Left cardiac atrium (tissue), 4 donors: ENCODE measurements around the gene GLTPD2. TPM values are rescaled to one million over a fixed set of nuclear protein-coding genes. Genes with fewer than 3 reads are reported as not detected.
"Not testable (repeated sequence)": the region's sequence is repeated elsewhere in the genome, so short reads cannot be mapped to it uniquely, and the experiment has no call there.

ENCODE experiments used
- ATAC-seq, 2 donors: fragments of 200-7000 bp; cut with Tn5 transposase; one replicate each; pipeline ENCODE4 v1.9.1; 2020; ENCODE audit warnings: mild to moderate bottlenecking in 2 of 2, moderate library complexity in 2 of 2
- DNase-seq: peaks from one replicate; pipeline ENCODE4 v3.0.0-alpha.2; 2020
- intact Hi-C, 2 donors: fragments of 100-400 bp; cut with DNase I; formaldehyde crosslinking; loops; one replicate each; pipeline versions ENCODE4 v1.14.1 to v1.15.1; 2022 to 2023
- total RNA-seq, 2 donors: library from RNA; stranded (reverse); fragmentation: NEBNext Ultra II Directional; extraction: Animal tissue kit (Norgen Biotek cat#: 25700); gene quantifications; one replicate each; pipeline ENCODE4 v1.2.1, GENCODE V29; 2021
- donor health status: DM: no; HTN: yes; CAD: no.
- donor health status: DM: no; HTN: yes; CAD: no; lungs with severe emphysema.
- donor health status: DM: yes; HTN: yes; CAD: no.
- donor health status: Dilated cardiomyopathy.

Gene GLTPD2
- total RNA-seq, 2 donors from 2014 or later = not detected

DNA sequence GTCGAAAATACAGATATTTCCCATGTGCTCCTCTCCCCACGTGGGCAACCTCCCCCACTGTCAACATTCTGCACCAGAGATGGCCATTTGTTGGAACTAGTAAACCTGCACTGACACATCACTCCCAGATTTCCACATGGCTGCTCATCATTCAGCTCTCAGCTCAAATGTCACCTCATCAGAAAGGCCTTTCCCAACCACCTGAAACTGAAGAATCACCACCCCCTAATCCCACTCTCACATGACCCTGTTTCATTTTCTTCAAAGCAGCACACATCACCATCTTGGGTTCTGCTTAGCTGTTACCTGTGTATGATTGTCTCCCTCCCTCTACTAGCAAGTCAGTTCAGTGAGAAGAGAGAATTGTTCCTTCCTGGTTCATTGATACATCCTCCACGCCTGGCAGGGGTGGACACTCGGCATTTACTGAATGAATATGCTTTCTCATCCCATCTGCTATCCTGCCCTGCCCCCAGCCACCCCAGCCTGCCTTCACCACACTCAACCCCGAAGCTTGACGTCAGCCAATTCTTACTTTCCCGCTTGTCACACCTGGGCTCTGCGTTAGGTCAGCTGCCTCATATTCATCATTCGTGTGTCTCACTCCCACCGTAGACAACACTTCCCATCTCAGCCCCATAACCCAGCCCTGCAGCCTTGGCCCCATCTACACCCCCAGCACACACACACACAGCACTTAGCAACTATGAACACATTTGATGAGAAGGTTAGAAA lies 11.9 kb downstream of the GLTPD2 start:
- no peak for ATAC-seq
- intact Hi-C loops = no loop called here
- no peak for DNase-seq

DNA sequence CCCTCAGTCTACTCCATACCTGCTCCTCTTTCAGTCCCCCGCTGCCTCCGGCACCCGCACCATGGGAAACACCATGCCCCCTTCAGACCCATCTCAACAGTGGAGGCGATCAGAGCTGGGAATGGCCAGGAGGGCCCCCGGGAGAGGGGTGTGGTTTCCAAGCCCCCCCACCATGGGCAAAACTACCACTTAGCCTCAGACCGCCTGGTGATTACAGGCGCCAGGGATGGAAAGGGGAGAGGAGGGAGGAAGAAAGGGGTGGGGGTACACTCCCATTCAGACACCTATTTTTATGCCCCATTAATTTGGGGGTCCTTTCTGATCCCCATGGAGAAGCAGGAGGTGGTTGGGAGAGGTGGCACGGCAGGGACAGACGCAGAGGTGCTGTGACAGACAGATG lies 13.5 kb downstream of the GLTPD2 start, which contains the start of gene C17orf114:
Gene C17orf114 (minus strand): TSS at position 101 of the 400 bp plus-strand sequence.
- intact Hi-C loops = no loop called here
- DNase-seq = no peak
- ATAC-seq = no peak

DNA sequence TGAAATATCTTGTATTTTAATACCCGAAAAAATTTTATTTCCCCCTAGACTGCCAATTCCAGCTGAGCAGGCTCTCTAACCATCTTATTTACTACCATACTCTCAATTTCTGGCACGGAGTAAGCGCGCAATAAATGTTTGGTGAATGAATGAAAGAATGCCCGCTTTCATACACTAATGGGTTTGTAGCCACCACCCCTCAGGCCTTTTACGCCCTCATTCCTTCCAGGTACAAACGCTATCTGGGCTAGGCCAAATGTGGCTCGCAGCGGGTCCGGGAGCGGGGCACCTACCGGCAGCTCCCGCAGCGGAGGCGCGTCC lies 17.7 kb downstream of the GLTPD2 start:
- DNase-seq = no peak
- intact Hi-C loops = no loop called here
- ATAC-seq = no peak

DNA sequence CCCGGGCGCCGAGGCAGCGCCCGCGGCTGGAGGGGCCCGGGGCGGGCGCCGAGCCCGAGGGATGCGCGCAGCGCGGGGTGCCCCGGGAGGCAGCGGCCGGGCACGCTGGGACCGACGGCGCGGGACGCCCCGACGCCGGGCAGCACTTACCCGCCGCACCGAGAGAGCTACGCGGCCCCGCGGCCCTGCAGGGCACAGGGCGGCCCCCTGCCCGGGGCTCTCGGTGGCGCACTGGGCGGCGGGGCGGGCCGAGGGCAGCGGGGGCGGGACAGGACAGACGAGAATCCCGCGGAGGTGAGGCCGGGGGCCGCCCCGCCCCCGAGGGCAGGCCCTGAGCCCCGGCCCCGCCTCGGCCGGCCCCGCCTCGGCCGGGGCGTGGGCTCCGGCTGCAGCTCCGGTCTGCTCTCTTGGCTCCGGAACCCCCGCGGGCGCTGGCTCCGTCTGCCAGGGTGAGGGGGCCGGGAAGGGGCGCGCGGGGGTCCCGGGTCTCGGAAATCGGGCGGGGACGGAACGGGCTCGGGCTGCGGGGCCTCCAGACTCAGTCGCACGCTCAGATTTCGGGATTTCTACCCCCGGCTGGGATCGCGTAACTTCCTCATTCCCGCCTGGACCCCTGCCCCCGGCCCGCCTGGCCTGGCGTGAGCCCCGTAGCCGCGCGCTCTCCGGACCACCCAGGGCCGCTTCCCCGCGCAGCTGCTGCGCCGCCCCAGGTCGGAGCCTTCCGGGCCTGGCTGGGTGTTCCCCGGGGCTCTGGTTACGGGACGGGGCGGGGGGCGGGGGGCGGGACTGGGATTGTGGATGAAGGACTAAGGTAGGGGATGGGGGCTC lies 18.2 kb downstream of the GLTPD2 start, which contains the start of gene PLD2:
Gene PLD2 (plus strand): TSS at position 376 of the 828 bp plus-strand sequence. CDS start 621 bp downstream, outside the sequence.
- intact Hi-C loops = no loop called here
- ATAC-seq = peak; percentile 99
- peak; percentile 89 for DNase-seq

DNA sequence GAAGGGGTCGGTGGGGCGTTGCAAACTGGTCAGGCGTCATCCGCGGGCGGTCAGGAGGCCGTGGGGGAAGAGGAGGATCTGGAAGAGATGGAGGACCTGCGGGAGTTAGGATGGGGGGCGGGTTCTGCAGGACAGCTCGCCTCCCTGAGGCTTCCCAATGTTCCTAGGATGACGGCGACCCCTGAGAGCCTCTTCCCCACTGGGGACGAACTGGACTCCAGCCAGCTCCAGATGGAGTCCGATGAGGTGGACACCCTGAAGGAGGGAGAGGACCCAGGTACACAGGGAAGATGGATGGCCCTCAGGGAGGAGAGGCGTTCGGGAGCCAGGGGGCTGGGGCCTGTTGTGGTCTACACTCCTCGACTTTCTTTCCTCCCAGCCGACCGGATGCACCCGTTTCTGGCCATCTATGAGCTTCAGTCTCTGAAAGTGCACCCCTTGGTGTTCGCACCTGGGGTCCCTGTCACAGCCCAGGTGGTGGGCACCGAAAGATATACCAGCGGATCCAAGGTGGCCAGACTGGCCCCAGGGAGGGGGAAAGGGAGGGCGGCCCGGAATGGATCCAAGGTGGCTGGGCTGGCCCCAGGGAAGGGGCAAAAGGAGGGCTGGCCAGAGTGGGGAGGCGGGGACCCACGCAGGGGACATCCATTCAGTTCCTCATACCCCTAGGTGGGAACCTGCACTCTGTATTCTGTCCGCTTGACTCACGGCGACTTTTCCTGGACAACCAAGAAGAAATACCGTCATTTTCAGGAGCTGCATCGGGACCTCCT lies 19.0 kb downstream of the GLTPD2 start:
- DNase-seq (no peak), ATAC-seq (peak; percentile 10 to 26)
- intact Hi-C loops = no loop called here

DNA sequence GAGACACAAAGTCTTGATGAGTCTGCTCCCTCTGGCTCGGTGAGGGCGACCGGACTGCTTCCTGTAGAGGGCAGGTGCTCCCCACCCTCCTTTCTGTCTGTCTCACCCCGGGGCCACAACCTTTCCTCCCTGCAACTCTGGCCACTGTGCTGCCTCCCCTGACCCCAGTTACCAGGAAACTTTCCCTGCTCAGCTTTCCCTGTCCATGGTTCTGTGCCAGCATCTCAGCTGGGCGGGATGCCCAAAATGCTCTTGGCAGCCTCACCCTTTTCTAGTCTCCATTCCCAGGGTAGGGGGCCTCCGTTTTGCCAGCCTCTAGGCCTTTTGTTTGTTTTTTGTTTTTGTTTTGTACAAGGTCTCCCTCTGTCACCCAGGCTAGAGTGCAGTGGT lies 19.6 kb downstream of the GLTPD2 start:
- DNase-seq (peak; percentile 48), ATAC-seq (peak; percentile 12 to 40)
- intact Hi-C loops = no loop called here

DNA sequence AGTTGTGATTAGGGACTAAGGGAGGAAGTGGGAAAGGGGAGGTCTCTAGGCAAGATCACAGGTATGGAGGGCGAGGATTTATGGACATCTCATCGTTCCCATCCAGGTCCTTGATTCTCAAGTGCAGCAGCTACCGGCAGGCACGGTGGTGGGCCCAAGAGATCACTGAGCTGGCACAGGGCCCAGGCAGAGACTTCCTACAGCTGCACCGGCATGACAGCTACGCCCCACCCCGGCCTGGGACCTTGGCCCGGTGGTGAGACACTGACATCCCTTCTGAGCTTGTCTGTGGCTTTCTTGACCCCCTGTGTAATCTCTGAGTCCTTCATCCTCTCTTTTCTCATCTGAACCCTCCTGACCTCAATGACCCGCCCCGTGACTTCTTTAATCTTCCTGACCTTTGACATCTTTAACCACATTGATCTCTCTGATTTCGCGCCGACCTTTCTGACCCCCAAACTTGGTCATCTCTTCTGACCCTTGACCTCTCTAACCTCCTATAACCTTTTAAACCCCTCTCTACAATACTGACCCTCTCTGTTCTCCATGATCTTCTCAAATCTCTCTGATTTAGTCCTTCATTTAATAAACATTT lies 22.0 kb downstream of the GLTPD2 start:
- no peak for ATAC-seq
- intact Hi-C loops = no loop called here
- peak; percentile 34 for DNase-seq

DNA sequence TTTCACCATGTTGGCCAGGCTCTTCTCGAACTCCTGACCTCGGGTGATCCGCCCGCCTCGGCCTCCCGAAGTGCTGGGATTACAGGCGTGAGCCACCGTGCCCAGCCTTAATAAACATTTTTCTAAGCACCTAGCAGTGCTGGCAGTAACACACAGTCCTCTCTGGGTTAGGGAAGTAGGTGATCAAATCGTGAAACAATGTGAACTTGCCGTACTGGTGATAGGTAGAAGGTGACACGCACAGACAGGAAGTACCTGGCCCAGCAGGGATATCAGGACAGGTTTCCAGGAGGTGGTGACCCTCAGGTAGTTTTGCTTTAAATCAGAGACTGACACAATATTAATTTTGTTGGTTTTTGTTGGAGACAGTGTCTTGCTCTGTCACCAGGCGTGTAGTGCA lies 22.7 kb downstream of the GLTPD2 start:
- ATAC-seq (no peak), DNase-seq (no peak)
- intact Hi-C loops = no loop called here

DNA sequence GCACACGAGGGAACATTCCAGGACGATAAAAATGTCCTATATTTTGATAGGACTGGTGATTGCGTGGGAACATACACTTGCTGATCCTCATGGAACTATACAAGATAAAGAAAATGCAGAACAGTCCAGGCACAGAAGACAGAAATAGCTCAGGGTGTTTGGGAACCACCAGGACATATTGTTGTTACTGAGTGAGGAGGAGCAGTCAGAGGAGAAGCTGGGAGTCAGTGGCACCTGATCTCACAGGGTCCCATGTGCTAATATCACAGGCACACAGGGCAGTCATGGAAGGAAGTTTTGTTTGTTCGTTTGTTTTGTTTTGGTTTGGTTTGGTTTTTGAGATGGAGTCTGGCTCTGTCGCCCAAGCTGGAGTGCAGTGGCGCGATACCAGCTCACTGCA lies 23.9 kb downstream of the GLTPD2 start:
- intact Hi-C loops = no loop called here
- no peak for ATAC-seq
- no peak for DNase-seq

DNA sequence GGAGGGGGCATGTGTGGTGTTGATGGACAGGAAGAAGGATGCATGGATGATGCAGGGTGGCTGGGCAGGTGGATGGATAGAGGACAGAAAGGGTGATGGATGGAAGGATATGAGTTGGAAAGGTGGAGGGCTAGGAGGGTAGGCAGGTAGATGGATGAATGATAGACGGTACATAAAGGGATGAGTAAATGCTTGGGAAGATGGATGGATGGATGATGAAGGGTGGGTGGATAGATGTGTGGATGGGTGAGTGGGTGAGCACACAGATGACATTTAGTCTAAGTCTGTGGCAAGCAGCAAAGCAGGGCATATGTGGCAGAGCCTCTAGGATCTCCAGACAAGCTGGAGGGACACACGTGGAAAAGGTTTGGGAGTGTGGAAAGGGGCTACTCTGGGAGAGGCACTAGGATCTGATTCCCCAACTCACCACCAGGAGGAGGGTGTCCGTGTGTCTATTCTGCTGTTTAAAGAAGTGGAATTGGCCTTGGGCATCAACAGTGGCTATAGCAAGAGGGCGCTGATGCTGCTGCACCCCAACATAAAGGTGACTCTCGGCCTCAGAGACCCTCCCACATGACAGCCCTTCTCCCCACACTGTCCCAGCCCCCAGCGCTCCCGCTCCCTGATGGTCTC lies 26.4 kb downstream of the GLTPD2 start:
- no peak for ATAC-seq

DNA sequence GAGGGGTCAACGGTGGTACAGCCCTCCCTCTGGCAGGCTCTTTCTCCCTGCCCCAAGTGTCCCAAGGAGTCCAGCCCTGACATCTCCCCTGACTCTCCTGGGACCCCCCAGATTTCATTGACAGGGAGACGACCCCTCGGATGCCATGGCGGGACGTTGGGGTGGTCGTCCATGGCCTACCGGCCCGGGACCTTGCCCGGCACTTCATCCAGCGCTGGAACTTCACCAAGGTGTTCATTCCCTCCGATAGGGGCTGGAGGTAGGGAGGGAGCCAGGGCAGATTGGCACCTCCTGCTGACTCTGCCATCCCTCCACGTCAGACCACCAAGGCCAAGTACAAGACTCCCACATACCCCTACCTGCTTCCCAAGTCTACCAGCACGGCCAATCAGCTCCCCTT lies 28.1 kb downstream of the GLTPD2 start:
- ATAC-seq (no peak), DNase-seq (no peak)
- intact Hi-C loops = no loop called here

More for the DNA sequence above, 26.4 kb downstream of the GLTPD2 start:
- DNase-seq = no peak
- intact Hi-C loops = no loop called here

DNA sequence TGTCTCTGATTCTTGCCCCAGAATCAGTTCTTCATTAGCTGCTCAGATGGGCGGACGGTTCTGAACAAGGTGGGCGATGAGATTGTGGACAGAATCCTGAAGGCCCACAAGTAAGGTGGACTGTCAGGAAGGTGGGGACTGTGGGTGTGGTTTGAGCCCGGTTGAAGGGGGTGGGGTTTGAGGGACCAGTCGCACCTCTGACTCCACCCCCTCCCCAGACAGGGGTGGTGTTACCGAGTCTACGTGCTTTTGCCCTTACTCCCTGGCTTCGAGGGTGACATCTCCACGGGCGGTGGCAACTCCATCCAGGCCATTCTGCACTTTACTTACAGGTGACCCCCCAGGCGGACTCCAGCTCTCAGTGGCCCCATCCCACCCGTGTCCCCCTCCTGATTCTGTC lies 29.5 kb downstream of the GLTPD2 start:
- intact Hi-C loops = no loop called here
- ATAC-seq = no peak
- no peak for DNase-seq

DNA sequence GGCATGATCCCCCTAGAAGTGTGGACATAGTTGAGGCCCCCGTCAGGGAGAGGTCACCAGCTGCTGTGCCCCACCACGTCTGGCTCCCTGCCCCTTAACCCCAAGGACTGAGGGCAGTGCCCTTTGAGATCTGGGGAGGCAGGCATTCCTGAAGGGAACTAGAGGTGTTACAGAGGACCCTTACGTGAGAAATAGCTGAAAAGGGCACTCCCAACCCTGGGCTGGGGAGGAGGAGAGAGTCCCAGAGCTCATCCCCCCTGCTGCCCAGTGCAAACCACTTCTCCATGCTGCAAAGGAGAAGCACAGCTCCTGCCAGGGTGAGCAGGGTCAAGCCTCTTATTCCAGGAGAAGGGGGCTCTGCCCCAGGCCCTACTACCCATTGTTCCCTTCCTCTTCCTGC lies 34.1 kb downstream of the GLTPD2 start:
- ATAC-seq = no peak
- intact Hi-C loops = no loop called here

DNA sequence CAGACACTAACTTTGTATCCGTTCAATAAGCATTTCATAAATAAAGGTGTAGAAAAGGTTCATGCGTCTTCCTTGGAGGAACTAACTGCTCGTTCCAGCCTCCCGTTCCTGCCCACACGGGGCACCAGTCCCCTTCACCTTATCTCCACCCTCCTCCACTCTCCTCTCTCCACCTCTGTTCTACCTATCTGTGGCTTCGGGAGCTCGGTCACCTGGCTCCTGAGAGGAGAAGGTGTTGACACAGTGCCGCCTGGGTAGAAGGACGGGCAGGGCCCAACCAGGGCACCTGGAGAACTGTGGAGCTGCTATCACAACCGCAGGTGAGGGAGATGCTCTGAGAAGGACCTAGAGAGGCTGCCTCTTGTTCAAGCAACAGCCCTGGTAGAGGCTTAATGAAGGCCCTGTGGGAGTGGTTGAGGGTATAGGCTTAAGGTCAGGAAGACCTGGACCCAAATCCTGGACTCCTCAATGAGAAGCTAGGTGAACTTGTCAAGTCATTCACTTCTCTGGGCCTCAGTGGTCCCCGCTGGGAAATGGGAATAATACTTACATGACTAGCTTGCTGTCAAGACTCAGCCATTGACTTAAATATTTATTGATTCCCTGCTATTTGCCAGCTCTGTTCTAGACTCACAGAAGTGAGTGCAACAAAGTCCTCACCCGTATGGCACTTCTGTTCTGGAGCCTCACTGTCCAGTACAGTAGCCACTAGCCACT lies 34.8 kb downstream of the GLTPD2 start:
- DNase-seq (no peak), ATAC-seq (no peak)
- intact Hi-C loops = no loop called here

More for the DNA sequence above, 34.1 kb downstream of the GLTPD2 start:
- DNase-seq = no peak

DNA sequence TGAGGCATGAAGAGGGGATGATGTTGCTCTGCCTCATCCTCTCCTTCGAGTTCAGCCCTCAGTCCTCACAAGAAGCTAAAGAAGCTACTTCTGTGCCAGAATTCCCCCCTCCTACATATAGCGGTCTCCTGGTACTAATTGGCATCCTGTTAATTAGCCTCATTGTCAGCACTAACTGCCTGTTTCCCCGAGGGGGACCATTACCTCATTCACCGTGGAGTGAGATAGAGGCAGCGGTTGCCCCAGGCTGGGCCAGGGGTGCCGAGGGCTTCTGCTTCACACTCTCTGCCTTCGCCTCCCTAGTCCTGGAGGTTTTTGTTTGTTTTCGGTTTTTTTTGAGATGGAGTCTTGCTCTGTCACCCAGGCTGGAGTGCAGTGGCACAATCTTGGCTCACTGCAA lies 38.6 kb downstream of the GLTPD2 start:
- DNase-seq = no peak
- intact Hi-C loops = no loop called here
- no peak for ATAC-seq

DNA sequence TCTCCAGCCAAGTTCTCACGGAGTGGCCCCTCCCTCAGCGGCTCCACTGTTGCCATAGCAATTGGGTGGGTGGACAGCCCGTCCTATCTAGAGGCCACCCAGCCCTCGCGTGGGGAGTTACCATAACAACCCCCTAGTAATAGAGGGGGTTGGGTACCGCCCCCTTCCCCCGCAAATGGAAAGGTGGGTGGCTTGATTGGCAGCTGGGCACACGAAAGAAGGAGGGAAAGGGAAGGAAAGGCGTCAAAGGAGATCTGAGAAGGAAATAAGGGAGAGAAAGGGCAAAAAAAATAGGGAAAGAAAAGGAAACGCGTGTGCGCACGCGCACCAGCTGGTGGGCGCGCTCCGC lies 44.0 kb downstream of the GLTPD2 start:
- intact Hi-C loops, DNase-seq: not testable (repeated sequence)
- peak; percentile 29 to 56 for ATAC-seq

DNA sequence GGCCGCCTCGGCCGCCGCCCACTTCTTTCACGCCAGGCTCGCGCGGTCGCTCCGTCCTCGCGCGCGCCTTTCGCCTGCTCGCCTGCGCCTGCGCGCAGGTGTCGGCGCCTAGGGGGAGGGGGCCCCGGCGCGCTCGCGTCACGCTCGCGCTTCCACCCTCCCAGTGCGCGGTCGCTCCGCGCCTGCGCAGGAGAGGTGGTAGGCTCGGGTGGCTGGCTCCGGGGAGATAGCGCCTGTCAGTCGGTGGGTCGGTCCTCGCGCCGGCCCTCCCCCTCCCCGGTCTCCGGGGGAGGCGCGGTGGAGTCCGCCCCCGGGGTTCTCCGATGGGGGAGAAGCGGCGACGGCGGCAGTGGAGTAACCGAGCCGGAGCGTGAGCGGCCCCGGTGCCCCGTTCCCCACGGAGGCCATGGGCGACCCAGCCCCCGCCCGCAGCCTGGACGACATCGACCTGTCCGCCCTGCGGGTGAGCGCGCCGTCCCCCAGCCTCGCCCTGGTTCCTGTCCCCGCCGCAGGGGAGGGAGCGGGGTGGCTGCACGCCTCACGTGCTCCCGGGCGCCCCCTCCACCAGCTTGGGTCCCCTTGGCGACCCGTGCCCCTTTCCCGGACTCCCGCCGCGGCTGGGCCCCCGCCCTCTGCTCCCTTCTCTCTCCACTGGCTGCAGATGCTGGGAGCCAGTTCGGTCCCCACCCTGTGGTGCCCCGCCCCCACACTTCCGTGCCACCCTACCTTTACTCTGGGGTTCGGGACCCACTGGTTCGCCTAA lies 44.6 kb downstream of the GLTPD2 start, which contains the start of gene MINK1:
Gene MINK1 (plus strand): TSS at position 163 of the 763 bp plus-strand sequence. CDS start 244 bp downstream, at position 407.
- DNase-seq = peak; percentile 91
- peak; percentile 97 to 98 for ATAC-seq
- intact Hi-C loops = no loop called here
